HG03064 (cell line): ENCODE data around the gene AQP12A.

Experiments
- ATAC-seq: cut with Tn5 transposase; IDR thresholded peaks from one replicate; pipeline ENCODE4 v1.9.1; 2021; ENCODE audit warnings: low read depth; ENCODE audit not compliant: unreplicated experiment

Gene AQP12A

GRCh38 chr2:240734756-240735155 is 43.1 kb downstream of the AQP12A start:
- ATAC-seq, result no peak

GRCh38 chr2:240735476-240735875 is 43.8 kb downstream of the AQP12A start:
- ATAC-seq, result no peak

GRCh38 chr2:240736281-240737250 is 44.9 kb downstream of the AQP12A start:
- ATAC-seq, result no peak

DNA sequence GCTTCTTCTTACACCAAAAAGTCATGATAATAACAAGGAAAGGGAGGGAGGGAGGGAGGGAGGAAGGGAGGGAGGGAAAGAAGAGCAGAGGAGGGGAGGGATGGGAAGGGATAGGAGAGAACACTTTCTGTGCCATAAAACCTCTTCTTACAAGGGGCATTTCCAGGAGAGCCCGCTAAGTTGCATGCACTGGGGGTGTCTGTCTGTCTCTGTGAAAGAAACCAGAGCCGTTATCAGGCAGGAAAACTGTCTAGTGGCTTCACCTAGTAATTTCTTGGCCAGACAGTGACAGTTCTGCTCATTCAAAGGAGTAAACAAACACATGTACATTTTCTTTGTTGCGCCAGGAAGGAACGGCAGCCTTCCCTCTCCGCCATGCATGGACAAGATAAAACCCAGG is 45.8 kb downstream of the AQP12A start:
- no peak for ATAC-seq

GRCh38 chr2:240737958-240738357 is 46.3 kb downstream of the AQP12A start:
- no peak for ATAC-seq

- no peak for ATAC-seq
Observed at GRCh38 chr2:240739797-240740196, 48.1 kb downstream of the AQP12A start.

DNA sequence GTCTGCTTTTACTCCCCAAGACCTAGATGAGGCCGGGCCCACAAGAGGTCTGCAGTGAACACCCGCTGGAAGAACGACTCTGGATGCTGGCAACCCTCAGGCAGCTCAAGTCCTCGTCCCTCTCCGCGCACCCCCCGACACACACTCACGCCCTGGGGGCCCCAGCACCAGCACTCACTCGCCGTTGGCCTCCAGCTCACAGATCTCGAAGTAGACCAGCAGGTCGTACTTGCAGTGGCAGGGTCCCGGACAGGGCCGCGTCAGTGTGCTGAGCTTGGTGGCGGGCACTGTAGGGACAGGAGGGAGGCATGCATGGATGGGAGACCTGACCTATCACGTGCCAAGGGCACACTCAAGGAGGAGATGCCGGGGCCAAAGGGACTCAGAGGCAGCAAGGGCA is 49.4 kb downstream of the AQP12A start:
- ATAC-seq, result no peak

- ATAC-seq, result no peak
Observed at GRCh38 chr2:240742602-240743095, 51.0 kb downstream of the AQP12A start.

- ATAC-seq, result no peak
Observed at GRCh38 chr2:240745456-240745855, 53.8 kb downstream of the AQP12A start.

- ATAC-seq, result no peak
Observed at GRCh38 chr2:240745962-240746361, 54.3 kb downstream of the AQP12A start.

DNA sequence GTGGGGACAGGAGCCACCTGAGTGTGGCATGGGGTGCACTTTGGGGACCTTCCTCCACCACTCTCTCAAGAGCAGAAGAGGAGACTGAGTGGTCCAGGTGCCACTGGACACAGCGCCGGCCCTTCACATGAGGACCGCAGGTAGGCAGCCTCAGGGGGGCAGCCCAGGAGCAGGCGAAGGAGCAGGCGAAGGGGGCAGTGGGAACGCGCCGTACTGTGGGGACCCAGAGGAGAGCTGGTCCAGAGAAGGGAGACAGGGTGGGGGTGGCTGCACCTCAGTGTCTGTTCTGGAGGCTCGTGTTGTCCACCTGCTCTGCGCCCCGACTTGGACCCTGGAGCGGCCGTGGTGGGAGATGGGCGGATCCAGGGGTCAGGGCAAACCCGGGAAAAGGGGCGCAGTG is 55.0 kb downstream of the AQP12A start:
- no peak for ATAC-seq

GRCh38 chr2:240747256-240747655 is 55.6 kb downstream of the AQP12A start:
- no peak for ATAC-seq
